ENCODE results near the gene DPH7.
"Not testable (repeated sequence)": the region's sequence is repeated elsewhere in the genome, so short reads cannot be mapped to it uniquely, and the experiment has no call there.

DNA sequence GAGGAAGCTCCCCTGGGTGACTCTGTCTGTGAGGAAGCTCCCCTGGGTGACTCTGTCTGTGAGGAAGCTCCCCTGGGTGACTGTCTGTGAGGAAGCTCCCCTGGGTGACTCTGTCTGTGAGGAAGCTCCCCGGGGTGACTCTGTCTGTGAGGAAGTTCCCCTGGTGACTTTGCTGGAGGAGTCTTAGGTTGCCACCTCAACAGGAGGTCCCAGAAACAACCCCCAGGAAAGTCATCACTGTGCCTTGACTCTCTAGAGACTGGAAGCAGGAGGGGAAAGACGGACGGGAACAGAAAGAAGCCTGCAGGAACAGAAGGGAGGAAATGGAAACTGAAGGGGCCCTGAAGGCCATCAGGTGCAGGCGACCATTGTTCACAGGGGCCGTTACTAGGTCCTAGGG is 10.3 kb downstream of the DPH7 start:
- TF ChIP-seq, protein P1, sequence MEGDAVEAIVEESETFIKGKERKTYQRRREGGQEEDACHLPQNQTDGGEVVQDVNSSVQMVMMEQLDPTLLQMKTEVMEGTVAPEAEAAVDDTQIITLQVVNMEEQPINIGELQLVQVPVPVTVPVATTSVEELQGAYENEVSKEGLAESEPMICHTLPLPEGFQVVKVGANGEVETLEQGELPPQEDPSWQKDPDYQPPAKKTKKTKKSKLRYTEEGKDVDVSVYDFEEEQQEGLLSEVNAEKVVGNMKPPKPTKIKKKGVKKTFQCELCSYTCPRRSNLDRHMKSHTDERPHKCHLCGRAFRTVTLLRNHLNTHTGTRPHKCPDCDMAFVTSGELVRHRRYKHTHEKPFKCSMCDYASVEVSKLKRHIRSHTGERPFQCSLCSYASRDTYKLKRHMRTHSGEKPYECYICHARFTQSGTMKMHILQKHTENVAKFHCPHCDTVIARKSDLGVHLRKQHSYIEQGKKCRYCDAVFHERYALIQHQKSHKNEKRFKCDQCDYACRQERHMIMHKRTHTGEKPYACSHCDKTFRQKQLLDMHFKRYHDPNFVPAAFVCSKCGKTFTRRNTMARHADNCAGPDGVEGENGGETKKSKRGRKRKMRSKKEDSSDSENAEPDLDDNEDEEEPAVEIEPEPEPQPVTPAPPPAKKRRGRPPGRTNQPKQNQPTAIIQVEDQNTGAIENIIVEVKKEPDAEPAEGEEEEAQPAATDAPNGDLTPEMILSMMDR (IDR thresholded peaks at IDR 0.05), result not testable (repeated sequence)
- TF ChIP-seq POLR2A, EP300 (IDR thresholded peaks at IDR 0.05): not testable (repeated sequence)

Measured in tibial nerve (tissue), 4 donors.